ENCODE data around the gene CCDC91. TPM values are rescaled to one million over a fixed set of nuclear protein-coding genes. Genes with fewer than 3 reads are reported as not detected.

CCDC91 gene
- total and polyA plus RNA-seq, 4 donors: 13.4 to 41.3 (median 23.3) TPM

DNA sequence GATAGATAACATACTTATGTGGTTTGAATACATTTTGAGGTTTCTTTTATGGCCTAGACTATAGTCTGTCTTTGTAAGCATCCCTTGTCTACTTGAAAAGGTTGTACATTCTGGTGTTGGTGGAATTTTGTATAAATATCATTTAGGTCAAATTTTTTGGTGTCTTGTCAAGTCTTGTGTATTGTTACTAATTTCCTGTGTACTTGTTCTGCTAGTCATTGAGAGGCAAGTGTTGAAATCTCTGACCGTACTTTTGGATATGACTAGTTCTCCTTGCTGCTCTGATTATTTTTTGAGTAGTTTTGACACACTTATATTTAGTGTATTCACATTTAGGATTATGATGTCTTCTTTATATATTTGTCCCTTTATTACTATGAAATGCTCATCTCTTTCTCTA, 219.6 kb downstream of the CCDC91 start:
- Histone ChIP-seq H3K4me3 (no peak overlapping the region), H3K9me3 (ENCODE audit: control insufficient read depth in 4 of 4, insufficient read depth in 3 of 4, low read length in 3 of 4) (peaks cover 0 to 2% (median 0%) of the 10 kb centered on the region in 4 donors), H3K27me3 (ENCODE audit: control insufficient read depth in 3 of 3, insufficient read depth in 3 of 3, low read length in 2 of 3) (no peaks in the 10 kb centered on the region), H3K4me1 (ENCODE audit: control insufficient read depth in 5 of 5, insufficient read depth in 5 of 5, low read length in 5 of 5) (no peaks in the 10 kb centered on the region), H3K9ac (ENCODE audit: insufficient read depth in 1 of 2, low read length in 2 of 2) (no peak overlapping the region), H3K36me3 (ENCODE audit: control insufficient read depth in 4 of 4, insufficient read depth in 4 of 4, low read length in 4 of 4) (peaks cover 0 to 3% (median 0%) of the 10 kb centered on the region in 4 donors), H3K27ac (ENCODE audit: low read depth in 1 of 2, low read length in 1 of 2) (no peak overlapping the region)
- TF ChIP-seq, protein P1, sequence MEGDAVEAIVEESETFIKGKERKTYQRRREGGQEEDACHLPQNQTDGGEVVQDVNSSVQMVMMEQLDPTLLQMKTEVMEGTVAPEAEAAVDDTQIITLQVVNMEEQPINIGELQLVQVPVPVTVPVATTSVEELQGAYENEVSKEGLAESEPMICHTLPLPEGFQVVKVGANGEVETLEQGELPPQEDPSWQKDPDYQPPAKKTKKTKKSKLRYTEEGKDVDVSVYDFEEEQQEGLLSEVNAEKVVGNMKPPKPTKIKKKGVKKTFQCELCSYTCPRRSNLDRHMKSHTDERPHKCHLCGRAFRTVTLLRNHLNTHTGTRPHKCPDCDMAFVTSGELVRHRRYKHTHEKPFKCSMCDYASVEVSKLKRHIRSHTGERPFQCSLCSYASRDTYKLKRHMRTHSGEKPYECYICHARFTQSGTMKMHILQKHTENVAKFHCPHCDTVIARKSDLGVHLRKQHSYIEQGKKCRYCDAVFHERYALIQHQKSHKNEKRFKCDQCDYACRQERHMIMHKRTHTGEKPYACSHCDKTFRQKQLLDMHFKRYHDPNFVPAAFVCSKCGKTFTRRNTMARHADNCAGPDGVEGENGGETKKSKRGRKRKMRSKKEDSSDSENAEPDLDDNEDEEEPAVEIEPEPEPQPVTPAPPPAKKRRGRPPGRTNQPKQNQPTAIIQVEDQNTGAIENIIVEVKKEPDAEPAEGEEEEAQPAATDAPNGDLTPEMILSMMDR (IDR thresholded peaks at IDR 0.05; ENCODE audit: control extremely low read depth, extremely low read depth): no peak
- ATAC-seq (ENCODE audit: insufficient read depth, low FRiP score) (no peak), DNase-seq (no peak)
- 75 to 81% methylated on average over 1 of the region's 1 CpG for WGBS, 2 donors

- no peaks in the 10 kb centered on the region for H3K27me3 ChIP-seq (ENCODE audit: control insufficient read depth in 3 of 3, insufficient read depth in 3 of 3, low read length in 2 of 3)
- H3K27ac ChIP-seq (ENCODE audit: low read depth in 1 of 2, low read length in 1 of 2): no peak overlapping the region
- H3K4me1 ChIP-seq (ENCODE audit: control insufficient read depth in 5 of 5, insufficient read depth in 5 of 5, low read length in 5 of 5): no peaks in the 10 kb centered on the region
- no peaks in the 10 kb centered on the region for H3K9me3 ChIP-seq (ENCODE audit: control insufficient read depth in 4 of 4, insufficient read depth in 3 of 4, low read length in 3 of 4)
- DNase-seq (no peak), ATAC-seq (ENCODE audit: insufficient read depth, low FRiP score) (no peak)
- no peak overlapping the region for H3K4me3 ChIP-seq
- peaks cover 0 to 3% (median 0%) of the 10 kb centered on the region in 4 donors for H3K36me3 ChIP-seq (ENCODE audit: control insufficient read depth in 4 of 4, insufficient read depth in 4 of 4, low read length in 4 of 4)
- TF ChIP-seq, protein P1 (IDR thresholded peaks at IDR 0.05; ENCODE audit: control extremely low read depth, extremely low read depth): no peak
- WGBS, 2 donors: 82 to 86% methylated on average over 6 of the region's 6 CpGs
- H3K9ac ChIP-seq (ENCODE audit: insufficient read depth in 1 of 2, low read length in 2 of 2): no peak overlapping the region
These were observed 223.3 kb downstream of the CCDC91 start for GRCh38 chr12:28413460-28414109.

DNA sequence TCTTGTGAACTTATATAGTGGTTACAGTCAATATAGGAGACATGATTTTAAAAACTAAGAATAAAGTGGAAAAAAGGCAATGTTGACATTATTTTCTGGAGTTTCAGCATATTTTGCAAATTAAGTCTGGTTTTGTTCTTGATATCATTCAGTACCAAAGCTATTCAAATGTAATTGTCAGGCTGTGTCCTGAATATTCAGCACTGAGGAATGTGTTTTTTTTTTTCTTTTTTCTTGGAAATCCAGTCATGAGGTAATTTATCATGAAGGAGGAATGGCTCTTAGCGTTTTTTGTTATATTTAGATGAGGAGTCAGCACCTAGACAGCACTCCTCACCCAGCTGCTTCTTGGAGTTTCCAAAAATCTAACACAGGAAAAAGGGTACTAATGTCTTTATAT, 225.5 kb downstream of the CCDC91 start:
- WGBS, 2 donors: 51 to 53% methylated on average over 1 of the region's 1 CpG
- Histone ChIP-seq H3K27ac (ENCODE audit: low read depth in 1 of 2, low read length in 1 of 2) (no peak overlapping the region), H3K36me3 (ENCODE audit: control insufficient read depth in 4 of 4, insufficient read depth in 4 of 4, low read length in 4 of 4) (peaks cover 0 to 3% (median 0%) of the 10 kb centered on the region in 4 donors), H3K9ac (ENCODE audit: insufficient read depth in 1 of 2, low read length in 2 of 2) (no peak overlapping the region), H3K27me3 (ENCODE audit: control insufficient read depth in 3 of 3, insufficient read depth in 3 of 3, low read length in 2 of 3) (no peaks in the 10 kb centered on the region), H3K9me3 (ENCODE audit: control insufficient read depth in 4 of 4, insufficient read depth in 3 of 4, low read length in 3 of 4) (no peaks in the 10 kb centered on the region), H3K4me3 (no peak overlapping the region), H3K4me1 (ENCODE audit: control insufficient read depth in 5 of 5, insufficient read depth in 5 of 5, low read length in 5 of 5) (no peaks in the 10 kb centered on the region)
- TF ChIP-seq, protein P1 (IDR thresholded peaks at IDR 0.05; ENCODE audit: control extremely low read depth, extremely low read depth): no peak
- DNase-seq: no peak
- no peak for ATAC-seq (ENCODE audit: insufficient read depth, low FRiP score)

GRCh38 chr12:28421374-28421773, 231.1 kb downstream of the CCDC91 start:
- H3K9ac ChIP-seq (ENCODE audit: insufficient read depth in 1 of 2, low read length in 2 of 2): no peak overlapping the region
- DNase-seq (no peak), ATAC-seq (ENCODE audit: insufficient read depth, low FRiP score) (no peak)
- peaks cover 0 to 5% (median 2%) of the 10 kb centered on the region in 5 donors for H3K4me1 ChIP-seq (ENCODE audit: control insufficient read depth in 5 of 5, insufficient read depth in 5 of 5, low read length in 5 of 5)
- no peaks in the 10 kb centered on the region for H3K9me3 ChIP-seq (ENCODE audit: control insufficient read depth in 4 of 4, insufficient read depth in 3 of 4, low read length in 3 of 4)
- TF ChIP-seq, protein P1 (IDR thresholded peaks at IDR 0.05; ENCODE audit: control extremely low read depth, extremely low read depth): no peak
- no peaks in the 10 kb centered on the region for H3K36me3 ChIP-seq (ENCODE audit: control insufficient read depth in 4 of 4, insufficient read depth in 4 of 4, low read length in 4 of 4)
- H3K27me3 ChIP-seq (ENCODE audit: control insufficient read depth in 3 of 3, insufficient read depth in 3 of 3, low read length in 2 of 3): no peaks in the 10 kb centered on the region
- H3K27ac ChIP-seq (ENCODE audit: low read depth in 1 of 2, low read length in 1 of 2): no peak overlapping the region
- WGBS, 2 donors: 95 to 97% methylated on average over 1 of the region's 1 CpG
- H3K4me3 ChIP-seq: no peak overlapping the region
